HUES6 (cell line): ENCODE measurements around the gene NEU2.

Experiments used
- H3K27ac ChIP-seq: 2 replicates; pipeline ENCODE4 v1.7.0; 2013; ENCODE audit warnings: low read depth, mild to moderate bottlenecking, low read length, inconsistent platforms
- H3K27me3 ChIP-seq: 2 replicates; pipeline ENCODE4 v1.6.1; 2013; ENCODE audit warnings: low read length; ENCODE audit not compliant: control insufficient read depth, insufficient read depth
- H3K36me3 ChIP-seq: 2 replicates; pipeline ENCODE4 v1.6.1; 2013; ENCODE audit warnings: low read length; ENCODE audit not compliant: control insufficient read depth, insufficient read depth
- H3K4me1 ChIP-seq: 2 replicates; pipeline ENCODE4 v1.6.1; 2013; ENCODE audit warnings: low read length; ENCODE audit not compliant: control insufficient read depth, insufficient read depth
- H3K4me3 ChIP-seq: 2 replicates; pipeline ENCODE4 v1.5.1; 2013; ENCODE audit warnings: low read depth, low read length
- H3K9ac ChIP-seq: one replicate; pipeline ENCODE4 v1.6.1; 2013; ENCODE audit warnings: mild to moderate bottlenecking, low read length
- H3K9me3 ChIP-seq: 2 replicates; pipeline ENCODE4 v1.6.1; 2013; ENCODE audit warnings: low read depth, low read length; ENCODE audit not compliant: control insufficient read depth, insufficient read depth

The NEU2 gene

DNA sequence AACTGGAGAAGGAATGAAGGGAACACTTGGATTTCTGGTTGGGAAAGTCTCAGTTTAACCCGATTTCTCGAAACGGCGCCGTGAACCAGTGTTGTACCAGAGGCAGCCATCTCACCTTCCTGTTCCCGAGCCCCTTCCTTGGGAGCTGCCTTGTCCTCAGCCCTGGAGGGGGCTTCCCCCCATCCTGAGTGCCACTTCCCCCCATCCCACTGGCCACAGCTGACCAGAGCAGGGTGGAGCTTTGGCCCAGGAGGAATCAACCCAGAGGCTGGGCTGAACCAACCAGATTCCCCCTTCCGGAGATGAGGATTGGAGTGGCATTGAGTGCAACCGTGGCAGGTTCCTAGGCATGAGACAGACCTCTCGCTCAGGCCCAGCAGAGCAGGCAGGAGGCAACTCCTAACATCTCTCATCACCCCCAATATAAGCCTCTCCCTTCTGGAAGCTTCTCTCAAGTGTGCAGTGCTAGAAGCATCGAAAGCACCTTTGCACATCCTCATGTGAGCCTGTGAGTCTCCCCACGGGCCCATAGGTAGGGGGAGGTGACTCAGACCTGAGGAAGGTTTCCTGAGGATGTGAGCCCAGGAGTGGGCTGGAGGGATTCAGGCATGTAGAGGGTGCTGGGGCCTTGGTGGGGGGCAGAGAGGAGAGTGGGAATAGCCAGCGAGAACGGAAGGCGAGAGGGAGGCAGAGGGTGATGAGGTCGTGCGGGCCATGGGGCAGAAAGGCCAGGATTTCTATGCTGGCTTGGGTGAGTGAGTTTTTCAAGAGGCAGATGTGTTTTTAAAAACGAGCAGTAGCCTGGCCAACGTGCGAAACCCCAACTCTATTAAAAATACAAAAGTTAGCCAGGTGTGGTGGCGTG, 31.4 kb upstream of the NEU2 start:
- H3K9me3 ChIP-seq, result no peaks in the 10 kb centered on the region
- no peak overlapping the region for H3K27ac ChIP-seq

DNA sequence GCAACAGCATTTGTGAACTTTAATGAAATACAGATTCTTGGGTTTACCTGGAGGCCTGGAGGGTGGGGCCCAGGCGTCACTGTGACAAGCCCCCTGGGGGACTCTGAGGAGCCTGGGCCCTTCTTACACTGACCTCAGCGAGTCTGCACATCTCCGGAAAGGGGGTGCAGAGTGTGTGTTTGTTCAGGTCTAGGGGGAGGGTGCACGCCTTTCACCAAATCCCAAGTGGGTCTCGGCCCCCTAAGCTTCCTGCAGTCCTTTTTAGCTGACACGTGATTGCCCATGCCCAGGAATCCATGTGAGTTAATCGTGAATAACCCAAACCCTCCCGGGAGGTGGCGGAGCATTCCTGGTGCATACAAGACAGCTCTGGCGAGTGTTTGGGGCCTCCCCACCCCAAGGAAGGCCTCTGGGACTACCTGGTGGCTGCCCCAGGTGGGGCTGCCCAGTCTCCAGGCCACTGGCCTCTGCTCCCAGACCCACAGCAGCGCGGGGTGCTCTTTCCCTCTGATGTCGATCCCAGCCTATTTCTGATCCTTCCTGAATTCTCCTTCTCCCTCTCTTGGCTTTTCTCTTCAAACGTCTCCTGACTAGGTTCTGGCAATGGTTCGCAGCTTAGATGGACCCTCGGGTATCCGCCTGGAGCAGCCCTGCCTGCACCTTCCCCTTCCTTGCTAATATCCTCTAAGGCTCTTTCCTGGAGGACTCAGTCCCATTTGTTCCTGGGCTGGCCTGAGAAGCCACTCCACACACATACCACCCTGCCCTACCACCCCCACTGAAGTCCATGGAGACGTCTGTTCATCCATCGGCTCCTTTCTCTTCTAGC, 29.4 kb upstream of the NEU2 start:
- H3K4me1 ChIP-seq, result no peaks in the 10 kb centered on the region
- H3K27me3 ChIP-seq, result no peaks in the 10 kb centered on the region
- H3K9me3 ChIP-seq, result no peaks in the 10 kb centered on the region
- no peak overlapping the region for H3K9ac ChIP-seq
- H3K36me3 ChIP-seq, result no peaks in the 10 kb centered on the region
- H3K4me3 ChIP-seq, result no peak overlapping the region
- no peak overlapping the region for H3K27ac ChIP-seq

More for the DNA sequence above, 31.4 kb upstream of the NEU2 start:
- no peak overlapping the region for H3K4me3 ChIP-seq
- no peaks in the 10 kb centered on the region for H3K36me3 ChIP-seq
- no peaks in the 10 kb centered on the region for H3K27me3 ChIP-seq
- no peak overlapping the region for H3K9ac ChIP-seq
- no peaks in the 10 kb centered on the region for H3K4me1 ChIP-seq

DNA sequence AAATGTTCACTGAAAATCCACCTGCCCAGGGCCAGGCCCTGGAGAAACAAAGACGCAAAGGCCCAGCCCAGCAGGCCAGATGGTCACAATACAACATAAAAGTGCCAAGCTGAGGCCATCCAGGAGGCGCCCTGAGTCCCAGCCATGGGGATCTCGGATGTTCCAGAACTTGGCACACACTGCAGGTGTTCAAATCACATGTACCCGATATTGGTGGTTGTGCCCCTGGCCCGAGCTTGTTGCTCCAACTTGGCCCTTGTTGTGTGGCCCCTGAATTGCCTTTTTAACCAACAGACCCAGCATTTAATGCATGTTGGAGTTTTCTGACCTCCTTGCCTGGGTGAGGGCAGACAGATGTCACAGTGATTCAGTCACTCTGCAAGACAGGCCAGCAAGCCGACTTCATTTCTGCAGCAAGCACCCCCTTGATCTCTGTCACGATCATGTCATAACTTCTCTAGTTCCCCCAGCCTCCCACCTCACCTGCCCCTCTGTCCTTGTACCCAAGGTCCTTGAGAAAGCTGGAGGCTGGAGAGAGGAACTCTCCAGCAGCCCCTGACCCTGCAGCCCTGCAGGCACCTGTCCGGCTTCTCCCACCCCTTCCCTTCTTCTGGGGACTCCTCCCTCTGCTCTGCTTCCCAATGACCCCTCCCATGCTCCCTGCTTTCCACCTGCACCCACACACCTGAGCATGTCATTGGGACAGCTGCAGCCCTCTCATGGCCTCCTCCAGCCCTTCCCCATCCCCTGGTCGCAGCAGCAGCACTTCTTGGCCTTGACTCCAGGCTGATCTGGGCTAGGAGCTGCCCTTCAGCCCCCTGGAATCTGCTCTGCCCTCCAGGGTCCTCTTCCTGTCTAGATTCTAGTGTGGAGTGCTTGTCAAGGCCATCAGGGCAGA, 28.6 kb upstream of the NEU2 start:
- Histone ChIP-seq H3K4me3 (no peak overlapping the region), H3K36me3 (no peaks in the 10 kb centered on the region), H3K27me3 (no peaks in the 10 kb centered on the region), H3K9me3 (no peaks in the 10 kb centered on the region), H3K27ac (no peak overlapping the region), H3K9ac (no peak overlapping the region), H3K4me1 (no peaks in the 10 kb centered on the region)

DNA sequence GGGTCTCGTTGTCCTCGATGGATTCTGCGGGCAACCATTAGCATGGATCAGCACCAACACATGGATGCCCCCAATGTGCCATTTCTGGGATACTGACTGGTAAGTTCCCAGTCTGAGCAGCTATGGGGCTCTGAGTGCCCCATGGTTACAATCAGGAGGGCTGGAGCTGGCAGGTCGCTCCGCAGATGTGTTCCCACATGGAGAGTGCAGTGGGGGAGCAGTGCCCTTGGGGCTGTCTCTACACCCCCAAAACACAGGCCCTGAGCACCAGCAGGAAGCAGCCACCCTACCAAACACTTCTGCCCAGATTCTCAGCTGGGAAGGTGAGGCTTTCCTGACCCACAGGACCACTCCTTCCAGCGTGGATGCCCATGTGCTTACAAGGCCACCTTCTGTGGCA, 27.4 kb upstream of the NEU2 start:
- H3K36me3 ChIP-seq, result no peaks in the 10 kb centered on the region
- no peaks in the 10 kb centered on the region for H3K27me3 ChIP-seq
- H3K9ac ChIP-seq, result no peak overlapping the region
- no peaks in the 10 kb centered on the region for H3K9me3 ChIP-seq
- H3K4me3 ChIP-seq, result no peak overlapping the region
- no peak overlapping the region for H3K27ac ChIP-seq
- H3K4me1 ChIP-seq, result no peaks in the 10 kb centered on the region

DNA sequence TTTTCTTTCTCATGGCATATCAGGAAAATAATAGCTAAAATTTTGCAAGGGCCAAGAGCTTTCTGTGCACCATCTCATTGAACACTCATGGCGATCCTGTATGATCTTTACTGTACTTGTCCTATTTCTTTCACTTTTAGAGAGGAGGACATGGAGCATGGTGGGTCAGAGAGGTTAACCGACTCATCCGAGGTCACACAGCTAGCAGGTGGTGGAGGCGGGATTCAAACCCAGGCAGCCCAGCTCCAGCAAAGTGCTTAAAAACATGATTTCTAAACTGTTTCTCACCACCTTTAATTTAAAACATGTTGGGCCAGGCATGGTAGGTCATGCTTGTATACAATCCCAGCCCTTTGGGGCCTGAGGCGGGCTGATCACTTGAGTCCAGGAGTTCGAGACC, 25.8 kb upstream of the NEU2 start:
- Histone ChIP-seq H3K9ac (no peak overlapping the region), H3K4me3 (no peak overlapping the region), H3K9me3 (no peaks in the 10 kb centered on the region), H3K27ac (no peak overlapping the region), H3K4me1 (no peaks in the 10 kb centered on the region), H3K27me3 (no peaks in the 10 kb centered on the region), H3K36me3 (no peaks in the 10 kb centered on the region)

DNA sequence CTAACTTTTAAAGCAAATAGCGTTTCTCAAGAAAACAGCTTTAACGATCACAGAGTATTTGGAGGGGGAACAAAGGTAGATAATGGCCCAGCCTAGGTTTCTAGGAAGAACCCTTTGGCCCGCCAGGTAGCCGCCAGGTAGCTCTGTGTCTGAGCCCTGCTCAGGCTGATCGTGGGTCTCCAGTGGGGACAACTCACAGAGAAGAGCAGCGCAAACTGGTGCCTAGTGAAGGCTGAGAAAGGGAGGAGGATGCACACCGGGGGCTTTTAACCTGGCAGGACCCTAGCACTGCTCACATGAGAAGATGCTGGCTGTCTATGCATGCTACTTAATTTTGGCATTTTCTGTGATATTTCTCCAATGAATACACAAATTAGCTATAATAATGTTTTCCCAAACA, 25.2 kb upstream of the NEU2 start:
- Histone ChIP-seq H3K27ac (no peak overlapping the region), H3K4me1 (no peaks in the 10 kb centered on the region), H3K4me3 (no peak overlapping the region), H3K9me3 (no peaks in the 10 kb centered on the region), H3K9ac (no peak overlapping the region), H3K27me3 (no peaks in the 10 kb centered on the region), H3K36me3 (no peaks in the 10 kb centered on the region)

DNA sequence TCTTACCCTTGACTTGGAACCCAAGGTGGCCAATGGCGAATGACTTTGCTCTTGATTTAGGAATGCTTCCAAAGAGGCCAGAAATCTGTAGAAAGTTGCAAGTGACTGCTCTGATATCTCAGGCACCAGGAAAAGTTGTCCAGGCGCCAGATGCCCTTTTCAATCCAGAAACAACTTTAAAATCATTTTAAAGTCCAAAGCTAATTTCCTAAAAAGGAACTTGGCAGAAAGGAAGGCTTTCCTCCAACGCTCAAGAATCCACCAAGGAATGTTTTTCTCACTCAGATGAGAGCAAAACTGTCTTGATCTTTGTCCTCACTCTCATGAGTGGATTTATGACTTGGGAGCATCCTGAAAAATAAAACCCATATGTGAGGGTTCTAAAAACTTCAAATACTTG, 24.7 kb upstream of the NEU2 start:
- Histone ChIP-seq H3K9me3 (no peaks in the 10 kb centered on the region), H3K27me3 (no peaks in the 10 kb centered on the region), H3K9ac (no peak overlapping the region), H3K36me3 (no peaks in the 10 kb centered on the region), H3K4me1 (no peaks in the 10 kb centered on the region), H3K4me3 (no peak overlapping the region), H3K27ac (no peak overlapping the region)

DNA sequence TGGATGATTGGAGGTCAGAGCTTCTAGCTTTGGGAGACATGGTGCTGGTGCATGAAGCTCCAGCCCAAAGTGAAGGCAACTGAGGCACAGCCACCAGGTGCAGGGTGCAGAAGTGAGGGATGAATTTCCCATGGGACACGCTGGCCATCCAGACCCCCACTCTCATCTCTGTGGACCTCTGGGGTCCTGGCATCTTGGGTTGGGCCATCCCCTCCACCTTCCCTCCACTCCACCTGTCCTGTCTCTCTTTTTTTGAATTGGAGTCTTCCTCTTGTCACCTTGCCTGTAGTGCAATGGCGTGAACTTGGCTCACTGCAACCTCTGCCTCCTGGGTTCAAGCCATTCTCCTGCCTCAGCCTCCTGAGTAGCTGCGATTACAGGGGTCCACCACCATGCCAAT, 22.8 kb upstream of the NEU2 start:
- Histone ChIP-seq H3K9ac (no peak overlapping the region), H3K27ac (no peak overlapping the region), H3K27me3 (no peaks in the 10 kb centered on the region), H3K4me3 (no peak overlapping the region), H3K9me3 (no peaks in the 10 kb centered on the region), H3K36me3 (no peaks in the 10 kb centered on the region), H3K4me1 (no peaks in the 10 kb centered on the region)

DNA sequence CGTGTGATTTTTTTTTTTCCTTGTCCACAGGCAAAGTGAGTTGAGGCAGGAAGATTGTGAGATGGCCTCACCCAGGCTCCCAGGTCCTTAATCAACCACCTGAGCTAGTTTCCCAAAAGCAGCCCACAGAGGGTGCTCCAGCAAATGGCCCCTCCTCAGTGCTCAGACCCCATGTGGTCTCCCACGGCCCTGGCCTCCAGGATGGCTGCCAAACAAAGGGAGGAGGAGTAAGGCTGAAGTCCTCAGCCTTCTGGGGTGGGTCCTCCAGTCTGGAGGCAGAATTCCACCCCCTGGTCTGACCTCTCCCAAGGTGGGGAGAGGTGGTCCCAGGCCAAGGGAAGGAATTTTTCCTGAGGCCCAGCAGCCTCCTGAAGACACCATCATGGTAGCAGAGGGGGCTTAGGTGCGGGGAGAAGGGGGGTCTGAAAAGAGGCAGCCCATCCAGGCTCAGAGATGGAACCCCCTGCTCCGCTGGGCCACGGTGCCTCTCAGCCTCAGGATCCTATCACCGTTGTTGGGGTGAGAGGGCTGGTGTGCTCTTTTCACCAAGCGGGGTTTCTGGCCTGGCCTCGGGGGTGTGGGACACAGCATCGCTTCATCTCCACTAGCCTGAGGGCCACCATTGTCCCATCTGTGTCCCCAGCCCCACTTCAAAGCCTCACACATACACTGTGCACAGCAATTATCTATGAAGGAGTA, 21.8 kb upstream of the NEU2 start:
- Histone ChIP-seq H3K9ac (no peak overlapping the region), H3K27me3 (no peaks in the 10 kb centered on the region), H3K4me3 (no peak overlapping the region), H3K9me3 (no peaks in the 10 kb centered on the region), H3K36me3 (no peaks in the 10 kb centered on the region), H3K4me1 (no peaks in the 10 kb centered on the region), H3K27ac (no peak overlapping the region)

DNA sequence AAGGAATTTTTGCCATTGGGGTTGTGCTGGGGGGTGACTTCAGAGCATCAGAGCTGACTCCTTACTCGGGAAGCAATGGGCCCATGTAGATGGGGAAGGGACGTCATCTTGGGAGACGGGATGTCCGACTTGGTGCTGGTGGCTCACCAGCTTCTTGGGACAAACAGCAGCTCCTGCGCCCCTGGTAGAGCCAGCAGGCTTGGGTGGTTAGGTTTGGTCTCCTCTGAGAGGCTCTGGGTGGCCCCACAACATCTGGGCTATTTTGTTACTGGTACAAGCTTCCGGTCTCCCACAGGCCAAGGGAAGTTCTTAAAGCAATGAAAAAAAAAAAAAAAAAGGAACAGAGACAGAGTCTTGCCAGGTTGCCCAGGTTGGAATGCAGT, 21.2 kb upstream of the NEU2 start:
- Histone ChIP-seq H3K9ac (no peak overlapping the region), H3K4me1 (no peaks in the 10 kb centered on the region), H3K36me3 (no peaks in the 10 kb centered on the region), H3K27me3 (no peaks in the 10 kb centered on the region), H3K27ac (no peak overlapping the region), H3K9me3 (no peaks in the 10 kb centered on the region), H3K4me3 (no peak overlapping the region)
